GM19238 (cell line): Measurements from ENCODE around the gene HMCN2.
"Not testable (repeated sequence)": the region's sequence is repeated elsewhere in the genome, so short reads cannot be mapped to it uniquely, and the experiment has no call there.

Experiments
- DNase-seq: peaks from one replicate; pipeline ENCODE4 v3.0.0; 2011; ENCODE audit warnings: low spot score; ENCODE audit not compliant: insufficient read length

Gene HMCN2

GRCh38 chr9:130430232-130430631 is 164.7 kb downstream of the HMCN2 start:
- DNase-seq = no peak

- DNase-seq = no peak
These were observed 165.4 kb downstream of the HMCN2 start for GRCh38 chr9:130430734-130431535.

- DNase-seq = no peak
These were observed 166.2 kb downstream of the HMCN2 start for GRCh38 chr9:130431536-130432303.

- DNase-seq = no peak
These were observed 166.8 kb downstream of the HMCN2 start for GRCh38 chr9:130432362-130432761.

- no peak for DNase-seq
These were observed 167.2 kb downstream of the HMCN2 start for GRCh38 chr9:130432796-130433167.

GRCh38 chr9:130433168-130433946 is 167.8 kb downstream of the HMCN2 start:
- DNase-seq = peak; percentile 56

GRCh38 chr9:130433947-130434262 is 168.3 kb downstream of the HMCN2 start:
- DNase-seq = no peak

- not testable (repeated sequence) for DNase-seq
These were observed 169.1 kb downstream of the HMCN2 start for GRCh38 chr9:130434656-130435055.

GRCh38 chr9:130437011-130437789 is 171.6 kb downstream of the HMCN2 start:
- DNase-seq = no peak

- no peak for DNase-seq
These were observed 172.9 kb downstream of the HMCN2 start for GRCh38 chr9:130438382-130438981.

GRCh38 chr9:130441031-130441430 is 175.5 kb downstream of the HMCN2 start:
- DNase-seq = no peak

- DNase-seq = no peak
These were observed 177.3 kb downstream of the HMCN2 start for GRCh38 chr9:130442746-130443455.

GRCh38 chr9:130443456-130443801 is 177.9 kb downstream of the HMCN2 start:
- DNase-seq = no peak

- no peak for DNase-seq
These were observed 178.4 kb downstream of the HMCN2 start for GRCh38 chr9:130443840-130444492.

GRCh38 chr9:130444565-130445221 is 179.1 kb downstream of the HMCN2 start, which contains the start of gene ASS1:
Gene ASS1 (plus strand): TSS chr9:130444961. CDS start chr9:130452229, 7,268 bp downstream.
- DNase-seq = no peak

- no peak for DNase-seq
These were observed 179.9 kb downstream of the HMCN2 start for GRCh38 chr9:130445268-130445983.

GRCh38 chr9:130446101-130446861 is 180.7 kb downstream of the HMCN2 start:
- no peak for DNase-seq
